HepG2 (cell line): ENCODE results near the gene ASIC3. TPM values are rescaled to one million over a fixed set of nuclear protein-coding genes. Genes with fewer than 3 reads are reported as not detected.

Experiments used
- ATAC-seq: fragments of 200-7000 bp; cut with Tn5 transposase; 3 replicates; pipeline ENCODE4 v1.9.1; 2020; ENCODE audit warnings: mild to moderate bottlenecking, moderate library complexity
- BruUV-seq: library from RNA; stranded (reverse); fragments of 400-500 nt; replicated peaks from 2 replicates; lab custom pipeline; 2021; lab: Mats Ljungman, UMichigan
- CTCF ChIA-PET: fragments of 300-600 bp; formaldehyde crosslinking; extraction: SDS; loops from one replicate; lab custom pipeline; 2021; ENCODE audit warnings: low total read pairs, inconsistent platforms, low intra/inter-chr PET ratio; lab: Yijun Ruan, JAX
- POLR2A ChIA-PET: fragments of 350-600 bp; sonication (Branson Sonifier 250); formaldehyde crosslinking; loops from one replicate; lab custom pipeline; 2020; ENCODE audit warnings: antibody characterized with exemption, inconsistent platforms; lab: Yijun Ruan, JAX
- DNase-seq: peaks from one replicate; pipeline ENCODE4 v3.0.0-alpha.2; 2015; ENCODE audit warnings: low spot score
- FAIRE-seq: peaks from 3 replicates; lab custom pipeline; 2011; peaks lifted over from hg19 to GRCh38; lab: Jason Lieb, UNC
- H2AFZ ChIP-seq: one replicate; pipeline ENCODE4 v1.6.1; 2011; ENCODE audit warnings: low read length, inconsistent platforms
- H3K27ac ChIP-seq: fragments of 300-600 bp; 3 replicates; pipeline ENCODE4 v1.8.0; 2011; ENCODE audit warnings: mixed run types, mild to moderate bottlenecking, mixed read lengths, low read length, inconsistent platforms; ENCODE audit not compliant: insufficient read depth; ENCODE audit errors: extremely low read length
- H3K27me3 ChIP-seq, 2 experiments: fragments of 200-600 bp in 1 of 2; 2 replicates in 1 of 2; 3 replicates in 1 of 2; pipeline versions ENCODE4 v1.6.0 to v1.8.0; 2011; ENCODE audit warnings: low read length in 2 of 2, mild to moderate bottlenecking in 2 of 2, moderate library complexity in 2 of 2, inconsistent platforms in 1 of 2; ENCODE audit not compliant: insufficient read depth in 2 of 2, control insufficient read depth in 1 of 2
- H3K36me3 ChIP-seq, 2 experiments: fragments of 200-600 bp in 1 of 2; replicated peaks in 1 of 2; 2 replicates in 1 of 2; 3 replicates in 1 of 2; pipeline versions ENCODE4 v1.5.1 to v1.8.0; 2011; ENCODE audit warnings: low read length in 2 of 2, inconsistent platforms in 1 of 2; ENCODE audit not compliant: insufficient read depth in 2 of 2, control insufficient read depth in 1 of 2
- H3K4me1 ChIP-seq: 2 replicates; pipeline ENCODE4 v1.5.1; 2012; ENCODE audit warnings: low read length, inconsistent platforms; ENCODE audit not compliant: insufficient read depth
- H3K4me2 ChIP-seq: 2 replicates; pipeline ENCODE4 v1.6.0; 2011; ENCODE audit warnings: low read depth, low read length, inconsistent platforms
- H3K4me3 ChIP-seq, 3 experiments: fragments of 200-600 bp in 1 of 3; sonication (generic), shearing (Covaris generic) in 1 of 3; replicated peaks in 1 of 3; 2 replicates each; pipeline ENCODE4 v1.5.1; 2011 to 2016; ENCODE audit warnings: low read length in 3 of 3, inconsistent platforms in 2 of 3, low read depth in 2 of 3, mild to moderate bottlenecking in 2 of 3, control low read depth in 1 of 3, mixed read lengths in 1 of 3; ENCODE audit not compliant: insufficient read depth in 1 of 3
- H3K79me2 ChIP-seq: one replicate; pipeline ENCODE4 v1.6.1; 2011; ENCODE audit warnings: low read length, inconsistent platforms; ENCODE audit not compliant: insufficient read depth
- H3K9ac ChIP-seq: 2 replicates; pipeline ENCODE4 v1.6.0; 2011; ENCODE audit warnings: mild to moderate bottlenecking, low read depth, low read length, inconsistent platforms; ENCODE audit not compliant: insufficient read depth
- H3K9me3 ChIP-seq: 2 replicates; pipeline ENCODE4 v1.5.1; 2012; ENCODE audit warnings: mild to moderate bottlenecking, low read length
- H4K20me1 ChIP-seq: 2 replicates; pipeline ENCODE4 v1.6.0; 2011; ENCODE audit warnings: inconsistent platforms, mild to moderate bottlenecking, low read length, moderate library complexity; ENCODE audit not compliant: insufficient read depth
- EEA1 ChIP-seq: sonication (generic); formaldehyde crosslinking; IDR thresholded peaks from 2 replicates; pipeline ENCODE4 v1.5.1; 2020; ENCODE audit warnings: mild to moderate bottlenecking, missing genetic modification reagents, borderline replicate concordance
- FOSL1 ChIP-seq: sonication (generic); formaldehyde crosslinking; IDR thresholded peaks from 2 replicates; pipeline ENCODE4 v1.9.0; 2021; ENCODE audit warnings: missing genetic modification reagents, borderline replicate concordance
- GABPB1 ChIP-seq: IDR thresholded peaks from 2 replicates; pipeline ENCODE4 v1.6.1; 2016; ENCODE audit warnings: mild to moderate bottlenecking, missing genetic modification reagents, moderate library complexity, missing compliant biosample characterization
- HMGA1 ChIP-seq: sonication (generic); formaldehyde crosslinking; conservative IDR thresholded peaks from 2 replicates; pipeline ENCODE4 v1.4.0; 2020; ENCODE audit warnings: missing genetic modification reagents
- MLLT10 ChIP-seq: sonication (generic); formaldehyde crosslinking; IDR thresholded peaks from 2 replicates; pipeline ENCODE4 v1.4.0; 2020; ENCODE audit warnings: missing genetic modification reagents
- MXI1 ChIP-seq: IDR thresholded peaks from 3 replicates; pipeline ENCODE4 v1.6.1; 2012; ENCODE audit warnings: low read depth, low read length, inconsistent platforms, borderline replicate concordance
- YEATS4 ChIP-seq: sonication (generic); formaldehyde crosslinking; IDR thresholded peaks from 2 replicates; pipeline ENCODE4 v1.4.0; 2020; ENCODE audit warnings: missing genetic modification reagents, borderline replicate concordance
- ZMYM3 ChIP-seq: sonication (generic); formaldehyde crosslinking; IDR thresholded peaks from 2 replicates; pipeline ENCODE4 v1.5.1; 2020; ENCODE audit warnings: mild to moderate bottlenecking, missing genetic modification reagents
- WGBS: methylation state at CpG from one replicate; pipeline ENCODE4 v1.1.6; 2017; ENCODE audit warnings: low lambda C conversion rate; 5-methylcytosine and 5-hydroxymethylcytosine counted together
- in situ Hi-C: cut with HindIII; loops from 2 replicates; pipeline ENCODE4 v1.10.0; 2017; ENCODE audit warnings: low pct_unique_long_range_greater_than_20kb; ENCODE audit not compliant: extremely low pct_ligation_motif_present
- intact Hi-C: fragments of 100-400 bp; cut with micrococcal nuclease; formaldehyde crosslinking; loops from one replicate; pipeline ENCODE4 v1.10.0; 2022; ENCODE audit not compliant: unreplicated experiment
- polyA plus RNA-seq, 8 experiments: library from polyadenylated mRNA; depleted of rRNA in 3 of 8; stranded (reverse) in 7 of 8; unstranded in 1 of 8; fragments of >200 nt; fragmentation: Illumina TruSeq in 4 of 8; extraction: Trizol in 4 of 8; gene quantifications; 2 replicates each; pipeline versions ENCODE4 v1.2.1 to v1.2.3, GENCODE V29; 2011 to 2016; ENCODE audit warnings: low read depth in 4 of 8, missing spikeins in 1 of 8, mixed read lengths in 1 of 8; ENCODE audit not compliant: insufficient read depth in 1 of 8
- total RNA-seq, 5 experiments: library from RNA; depleted of rRNA; stranded (reverse); fragments of >200 nt; fragmentation: Illumina TruSeq; extraction: Trizol; gene quantifications; 2 replicates each; pipeline ENCODE4 v1.2.3, GENCODE V29; 2016; ENCODE audit warnings: low read depth in 1 of 5
- TF ChIP-seq, protein P1 (sequence below): fragments of 450-650 bp; IDR thresholded peaks from 2 replicates; pipeline ENCODE4 v1.6.1; 2016
- TF ChIP-seq, protein P2 (sequence below): sonication (generic); formaldehyde crosslinking; conservative IDR thresholded peaks from 2 replicates; pipeline ENCODE4 v1.4.0; 2020; ENCODE audit warnings: missing genetic modification reagents
- TF ChIP-seq, protein P3 (sequence below): sonication (generic); formaldehyde crosslinking; IDR thresholded peaks from 2 replicates; pipeline ENCODE4 v1.5.1; 2020; ENCODE audit warnings: missing genetic modification reagents, mild to moderate bottlenecking, borderline replicate concordance
- TF ChIP-seq, protein P4 (sequence below): sonication (generic); formaldehyde crosslinking; IDR thresholded peaks from 2 replicates; pipeline ENCODE4 v1.9.0; 2021; ENCODE audit warnings: mild to moderate bottlenecking, missing genetic modification reagents

The ASIC3 gene
- total and polyA plus RNA-seq, 2 of the 13 experiments (the other 11 are each of a cell fraction or from before 2014, with no cell fraction given), result 0.51 TPM; not detected in 1

DNA sequence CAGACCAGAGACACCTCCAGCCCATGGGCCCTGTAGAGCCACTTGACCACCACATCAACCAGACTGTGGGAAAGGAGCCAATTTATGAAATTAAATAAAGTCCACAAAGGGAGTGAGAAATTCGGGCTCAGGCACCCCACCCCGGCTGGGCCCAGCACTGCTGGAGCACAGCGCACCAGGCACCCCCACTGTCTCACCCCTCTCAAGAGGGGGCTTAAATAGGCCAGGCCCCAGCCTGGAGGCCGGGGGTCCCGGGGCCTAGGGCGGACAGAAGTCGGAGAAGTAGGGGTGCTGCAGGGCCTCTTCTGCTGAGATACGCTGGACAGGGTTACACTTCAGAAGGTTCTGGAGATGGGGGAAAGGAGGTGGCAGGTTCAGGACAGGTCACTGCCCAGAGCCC is 5.4 kb downstream of the ASIC3 start:
- Histone ChIP-seq H3K9me3 (no peaks in the 10 kb centered on the region), H3K36me3 (0 out of 5 replicates have a peak, but pooled peaks cover 0 to 2% of the 10 kb centered on the region in 2 experiments), H3K4me2 (no peak overlapping the region), H3K27ac (no peak overlapping the region), H3K27me3 (peaks cover 1 to 12% of the 10 kb centered on the region in 2 experiments; a peak in 2 of 5 replicates), H3K9ac (no peak overlapping the region), H2AFZ (no peak overlapping the region), H3K79me2 (no peaks in the 10 kb centered on the region), H3K4me1 (peaks cover 19% of the 10 kb centered on the region), H4K20me1 (no peaks in the 10 kb centered on the region), H3K4me3 (no peak overlapping the region)
- intact Hi-C loops (no loop called here), in situ Hi-C loops (no loop called here)
- WGBS, result 97% methylated on average over 5 of the region's 8 CpGs
- no peak for ATAC-seq
- DNase-seq, result no peak
- ChIA-PET CTCF (no interaction called here), POLR2A (no interaction called here)
- no TSS peak for BruUV-seq
- FAIRE-seq, result no peak
- TF ChIP-seq MXI1 (no peak), YEATS4 (no peak), HMGA1 (CRISPR knock-in tag) (no peak), ZMYM3 (CRISPR knock-in tag) (no peak), MLLT10 (CRISPR knock-in tag) (no peak), GABPB1 (no peak), EEA1 (CRISPR knock-in tag) (no peak), FOSL1 (CRISPR knock-in tag) (no peak)
- TF ChIP-seq, protein P1, sequence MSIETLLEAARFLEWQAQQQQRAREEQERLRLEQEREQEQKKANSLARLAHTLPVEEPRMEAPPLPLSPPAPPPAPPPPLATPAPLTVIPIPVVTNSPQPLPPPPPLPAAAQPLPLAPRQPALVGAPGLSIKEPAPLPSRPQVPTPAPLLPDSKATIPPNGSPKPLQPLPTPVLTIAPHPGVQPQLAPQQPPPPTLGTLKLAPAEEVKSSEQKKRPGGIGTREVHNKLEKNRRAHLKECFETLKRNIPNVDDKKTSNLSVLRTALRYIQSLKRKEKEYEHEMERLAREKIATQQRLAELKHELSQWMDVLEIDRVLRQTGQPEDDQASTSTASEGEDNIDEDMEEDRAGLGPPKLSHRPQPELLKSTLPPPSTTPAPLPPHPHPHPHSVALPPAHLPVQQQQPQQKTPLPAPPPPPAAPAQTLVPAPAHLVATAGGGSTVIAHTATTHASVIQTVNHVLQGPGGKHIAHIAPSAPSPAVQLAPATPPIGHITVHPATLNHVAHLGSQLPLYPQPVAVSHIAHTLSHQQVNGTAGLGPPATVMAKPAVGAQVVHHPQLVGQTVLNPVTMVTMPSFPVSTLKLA, result no peak
- TF ChIP-seq, protein P2, sequence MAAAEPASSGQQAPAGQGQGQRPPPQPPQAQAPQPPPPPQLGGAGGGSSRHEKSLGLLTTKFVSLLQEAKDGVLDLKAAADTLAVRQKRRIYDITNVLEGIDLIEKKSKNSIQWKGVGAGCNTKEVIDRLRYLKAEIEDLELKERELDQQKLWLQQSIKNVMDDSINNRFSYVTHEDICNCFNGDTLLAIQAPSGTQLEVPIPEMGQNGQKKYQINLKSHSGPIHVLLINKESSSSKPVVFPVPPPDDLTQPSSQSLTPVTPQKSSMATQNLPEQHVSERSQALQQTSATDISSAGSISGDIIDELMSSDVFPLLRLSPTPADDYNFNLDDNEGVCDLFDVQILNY (CRISPR knock-in tag), result no peak
- TF ChIP-seq, protein P3, sequence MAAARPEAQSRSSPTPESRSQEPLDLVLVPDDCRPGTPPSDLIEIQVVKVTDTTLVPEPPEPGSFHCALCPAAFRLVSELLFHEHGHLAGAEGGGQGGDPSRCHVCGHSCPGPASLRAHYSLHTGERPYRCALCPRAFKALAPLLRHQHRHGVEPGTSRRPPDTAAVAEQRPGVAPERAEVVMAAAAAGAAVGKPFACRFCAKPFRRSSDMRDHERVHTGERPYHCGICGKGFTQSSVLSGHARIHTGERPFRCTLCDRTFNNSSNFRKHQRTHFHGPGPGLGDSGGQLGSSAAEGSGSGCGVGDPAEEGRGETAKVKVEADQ, result no peak
- TF ChIP-seq, protein P4, sequence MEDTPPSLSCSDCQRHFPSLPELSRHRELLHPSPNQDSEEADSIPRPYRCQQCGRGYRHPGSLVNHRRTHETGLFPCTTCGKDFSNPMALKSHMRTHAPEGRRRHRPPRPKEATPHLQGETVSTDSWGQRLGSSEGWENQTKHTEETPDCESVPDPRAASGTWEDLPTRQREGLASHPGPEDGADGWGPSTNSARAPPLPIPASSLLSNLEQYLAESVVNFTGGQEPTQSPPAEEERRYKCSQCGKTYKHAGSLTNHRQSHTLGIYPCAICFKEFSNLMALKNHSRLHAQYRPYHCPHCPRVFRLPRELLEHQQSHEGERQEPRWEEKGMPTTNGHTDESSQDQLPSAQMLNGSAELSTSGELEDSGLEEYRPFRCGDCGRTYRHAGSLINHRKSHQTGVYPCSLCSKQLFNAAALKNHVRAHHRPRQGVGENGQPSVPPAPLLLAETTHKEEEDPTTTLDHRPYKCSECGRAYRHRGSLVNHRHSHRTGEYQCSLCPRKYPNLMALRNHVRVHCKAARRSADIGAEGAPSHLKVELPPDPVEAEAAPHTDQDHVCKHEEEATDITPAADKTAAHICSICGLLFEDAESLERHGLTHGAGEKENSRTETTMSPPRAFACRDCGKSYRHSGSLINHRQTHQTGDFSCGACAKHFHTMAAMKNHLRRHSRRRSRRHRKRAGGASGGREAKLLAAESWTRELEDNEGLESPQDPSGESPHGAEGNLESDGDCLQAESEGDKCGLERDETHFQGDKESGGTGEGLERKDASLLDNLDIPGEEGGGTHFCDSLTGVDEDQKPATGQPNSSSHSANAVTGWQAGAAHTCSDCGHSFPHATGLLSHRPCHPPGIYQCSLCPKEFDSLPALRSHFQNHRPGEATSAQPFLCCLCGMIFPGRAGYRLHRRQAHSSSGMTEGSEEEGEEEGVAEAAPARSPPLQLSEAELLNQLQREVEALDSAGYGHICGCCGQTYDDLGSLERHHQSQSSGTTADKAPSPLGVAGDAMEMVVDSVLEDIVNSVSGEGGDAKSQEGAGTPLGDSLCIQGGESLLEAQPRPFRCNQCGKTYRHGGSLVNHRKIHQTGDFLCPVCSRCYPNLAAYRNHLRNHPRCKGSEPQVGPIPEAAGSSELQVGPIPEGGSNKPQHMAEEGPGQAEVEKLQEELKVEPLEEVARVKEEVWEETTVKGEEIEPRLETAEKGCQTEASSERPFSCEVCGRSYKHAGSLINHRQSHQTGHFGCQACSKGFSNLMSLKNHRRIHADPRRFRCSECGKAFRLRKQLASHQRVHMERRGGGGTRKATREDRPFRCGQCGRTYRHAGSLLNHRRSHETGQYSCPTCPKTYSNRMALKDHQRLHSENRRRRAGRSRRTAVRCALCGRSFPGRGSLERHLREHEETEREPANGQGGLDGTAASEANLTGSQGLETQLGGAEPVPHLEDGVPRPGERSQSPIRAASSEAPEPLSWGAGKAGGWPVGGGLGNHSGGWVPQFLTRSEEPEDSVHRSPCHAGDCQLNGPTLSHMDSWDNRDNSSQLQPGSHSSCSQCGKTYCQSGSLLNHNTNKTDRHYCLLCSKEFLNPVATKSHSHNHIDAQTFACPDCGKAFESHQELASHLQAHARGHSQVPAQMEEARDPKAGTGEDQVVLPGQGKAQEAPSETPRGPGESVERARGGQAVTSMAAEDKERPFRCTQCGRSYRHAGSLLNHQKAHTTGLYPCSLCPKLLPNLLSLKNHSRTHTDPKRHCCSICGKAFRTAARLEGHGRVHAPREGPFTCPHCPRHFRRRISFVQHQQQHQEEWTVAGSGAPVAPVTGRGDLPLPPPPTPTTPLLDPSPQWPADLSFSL (CRISPR knock-in tag), result no peak
